B cell (primary cell): ENCODE results near the gene GRIA3. TPM values are rescaled to one million over a fixed set of nuclear protein-coding genes. Genes with fewer than 3 reads are reported as not detected.

Experiments
- ATAC-seq: fragments of 200-7000 bp; cut with Tn5 transposase; one replicate; pipeline ENCODE4 v1.10.0; 2021; ENCODE audit warnings: low read depth, mild to moderate bottlenecking, moderate number of reproducible peaks, moderate library complexity
- CTCF ChIA-PET: fragments of 350-600 bp; sonication (Branson Sonifier 250); formaldehyde crosslinking; loops from one replicate; lab custom pipeline; 2021; ENCODE audit warnings: antibody characterized with exemption, inconsistent platforms; lab: Charles Lee
- POLR2A ChIA-PET: fragments of 350-600 bp; sonication (Branson Sonifier 250); formaldehyde crosslinking; loops from one replicate; lab custom pipeline; 2021; ENCODE audit warnings: antibody characterized with exemption; lab: Charles Lee
- DNase-seq: peaks from one replicate; pipeline ENCODE4 v3.0.0; 2013
- H2AFZ ChIP-seq: 2 replicates; pipeline ENCODE4 v1.6.1; 2012; ENCODE audit warnings: mild to moderate bottlenecking, low read depth, low read length; ENCODE audit not compliant: insufficient read depth, poor library complexity, severe bottlenecking
- H3K27ac ChIP-seq, 2 donors: 1 replicate in 1 of 2; 2 replicates in 1 of 2; pipeline ENCODE4 v1.5.1; 2012 to 2013; ENCODE audit warnings: low read length in 2 of 2, mild to moderate bottlenecking in 2 of 2, moderate library complexity in 1 of 2
- H3K27me3 ChIP-seq, 4 experiments: fragments of 200-600 bp in 1 of 4; sonication (generic) in 1 of 4; replicated peaks in 1 of 4; 1 replicate in 2 of 4; 2 replicates in 2 of 4; pipeline versions ENCODE4 v1.6.1 to v1.7.0; 2013 to 2016; ENCODE audit warnings: low read length in 3 of 4, mild to moderate bottlenecking in 2 of 4, mixed read lengths in 1 of 4, moderate library complexity in 1 of 4; ENCODE audit not compliant: insufficient read depth in 4 of 4, control insufficient read depth in 3 of 4; ENCODE audit errors: control extremely low read depth in 1 of 4
- H3K36me3 ChIP-seq, 2 experiments: replicated peaks in 1 of 2; 1 replicate in 1 of 2; 2 replicates in 1 of 2; pipeline versions ENCODE4 v1.6.1 to v1.7.1; 2013; ENCODE audit warnings: low read length in 1 of 2; ENCODE audit not compliant: insufficient read depth in 2 of 2, control insufficient read depth in 1 of 2; ENCODE audit errors: control extremely low read depth in 1 of 2, extremely low read depth in 1 of 2
- H3K4me1 ChIP-seq, 2 donors: fragments of 200-600 bp in 1 of 2; sonication (generic) in 1 of 2; 1 replicate in 1 of 2; 2 replicates in 1 of 2; pipeline versions ENCODE4 v1.5.1 to v1.6.1; 2013 to 2017; ENCODE audit warnings: low read length in 2 of 2; ENCODE audit not compliant: control insufficient read depth in 2 of 2, insufficient read depth in 2 of 2
- H3K4me2 ChIP-seq: replicated peaks from 2 replicates; pipeline ENCODE3; 2012; ENCODE audit warnings: mild to moderate bottlenecking, low read depth, low read length; ENCODE audit not compliant: poor library complexity, severe bottlenecking
- H3K4me3 ChIP-seq, 5 experiments: fragments of 200-600 bp in 1 of 5; sonication (generic) in 1 of 5; 1 replicate in 3 of 5; 2 replicates in 2 of 5; pipeline versions ENCODE4 v1.5.1 to v1.7.0; 2011 to 2016; ENCODE audit warnings: low read length in 4 of 5, mild to moderate bottlenecking in 4 of 5, low read depth in 2 of 5, control low read depth in 1 of 5, moderate library complexity in 1 of 5; ENCODE audit not compliant: insufficient read depth in 1 of 5; ENCODE audit errors: control extremely low read depth in 1 of 5, extremely low read depth in 1 of 5
- H3K79me2 ChIP-seq: fragments of 200-600 bp; sonication (generic); one replicate; pipeline ENCODE4 v1.6.0; 2016; ENCODE audit warnings: low read length; ENCODE audit not compliant: control insufficient read depth, insufficient read depth
- H3K9ac ChIP-seq: fragments of 200-600 bp; sonication (generic); 2 replicates; pipeline ENCODE4 v1.6.1; 2017; ENCODE audit warnings: mild to moderate bottlenecking, low read length, moderate library complexity
- H3K9me3 ChIP-seq, 3 donors: one replicate each; pipeline versions ENCODE4 v1.6.1 to v1.7.1; 2013; ENCODE audit warnings: low read length in 2 of 3; ENCODE audit not compliant: control insufficient read depth in 2 of 3, insufficient read depth in 1 of 3; ENCODE audit errors: control extremely low read depth in 1 of 3
- H4K20me1 ChIP-seq: 2 replicates; pipeline ENCODE4 v1.6.0; 2012; ENCODE audit warnings: mild to moderate bottlenecking, low read length; ENCODE audit not compliant: insufficient read depth, control insufficient read depth, poor library complexity, severe bottlenecking
- H3K27ac Mint-ChIP-seq: one replicate; pipeline ENCODE4 v1.8.0; 2021; ENCODE audit warnings: mixed read lengths
- H3K27me3 Mint-ChIP-seq: one replicate; pipeline ENCODE4 v1.8.0; 2021; ENCODE audit warnings: mixed read lengths
- H3K4me1 Mint-ChIP-seq: one replicate; pipeline ENCODE4 v1.8.0; 2021; ENCODE audit warnings: mixed read lengths
- H3K4me3 Mint-ChIP-seq: one replicate; pipeline ENCODE4 v1.8.0; 2021; ENCODE audit warnings: mixed read lengths
- H3K9me3 Mint-ChIP-seq: one replicate; pipeline ENCODE4 v1.8.0; 2022; ENCODE audit warnings: mixed read lengths; ENCODE audit not compliant: insufficient read depth
- CTCF ChIP-seq: fragments of 200-600 bp; IDR thresholded peaks from one replicate; pipeline ENCODE4 v1.8.0; 2022; ENCODE audit warnings: antibody characterized with exemption, mild to moderate bottlenecking
- EZH2 ChIP-seq: IDR thresholded peaks from 2 replicates; pipeline ENCODE4 v1.6.1; 2012; ENCODE audit warnings: borderline replicate concordance, low read depth, mild to moderate bottlenecking, moderate library complexity, low read length; ENCODE audit not compliant: insufficient read depth, poor library complexity, severe bottlenecking
- WGBS: methylation state at CpG from one replicate; pipeline ENCODE4 v1.1.5; 2013; ENCODE audit warnings: missing lambda C conversion rate; ENCODE audit not compliant: insufficient coverage; 5-methylcytosine and 5-hydroxymethylcytosine counted together
- intact Hi-C: fragments of 100-400 bp; cut with micrococcal nuclease; formaldehyde crosslinking; loops from one replicate; pipeline ENCODE4 v1.10.0; 2022
- polyA plus RNA-seq: library from polyadenylated mRNA; depleted of rRNA; stranded (reverse); fragments of >200 nt; gene quantifications from 2 replicates; pipeline ENCODE4 v1.2.3, GENCODE V29; 2012
- total RNA-seq, 2 donors: library from RNA; stranded (reverse); fragments of 120-200 nt in 1 of 2; gene quantifications; 1 replicate in 1 of 2; 2 replicates in 1 of 2; pipeline versions ENCODE4 v1.2.3 to v1.2.4, GENCODE V29; 2013 to 2022

GRIA3 gene
- total and polyA plus RNA-seq, 2 donors (not counting 1 experiment from before 2014, with no cell fraction given), result not detected

GRCh38 chrX:123310112-123310511, 126.0 kb downstream of the GRIA3 start:
- no peaks in the 10 kb centered on the region for H4K20me1 ChIP-seq
- TF ChIP-seq EZH2 (no peak), CTCF (no peak)
- no peak overlapping the region for H3K4me2 ChIP-seq
- ATAC-seq (no peak), DNase-seq (no peak)
- H3K36me3 ChIP-seq, result no peaks in the 10 kb centered on the region
- Mint-ChIP-seq H3K27ac (no peak overlapping the region), H3K27me3 (no peaks in the 10 kb centered on the region), H3K4me1 (no peaks in the 10 kb centered on the region), H3K9me3 (no peaks in the 10 kb centered on the region), H3K4me3 (no peak overlapping the region)
- no peak overlapping the region for H3K9ac ChIP-seq
- no peaks in the 10 kb centered on the region for H3K9me3 ChIP-seq
- ChIA-PET CTCF (no interaction called here), POLR2A (no interaction called here)
- H3K27ac ChIP-seq, result no peak overlapping the region
- H2AFZ ChIP-seq, result no peak overlapping the region
- H3K27me3 ChIP-seq, result no peaks in the 10 kb centered on the region
- no peaks in the 10 kb centered on the region for H3K4me1 ChIP-seq
- no peaks in the 10 kb centered on the region for H3K79me2 ChIP-seq
- intact Hi-C loops, result no loop called here
- H3K4me3 ChIP-seq, result no peak overlapping the region

GRCh38 chrX:123311486-123311885, 127.4 kb downstream of the GRIA3 start:
- Histone ChIP-seq H3K4me1 (no peaks in the 10 kb centered on the region), H3K9ac (no peak overlapping the region), H3K4me2 (no peak overlapping the region), H2AFZ (no peak overlapping the region), H3K4me3 (no peak overlapping the region), H3K27ac (no peak overlapping the region), H3K36me3 (no peaks in the 10 kb centered on the region), H3K79me2 (no peaks in the 10 kb centered on the region), H3K9me3 (no peaks in the 10 kb centered on the region), H3K27me3 (no peaks in the 10 kb centered on the region), H4K20me1 (no peaks in the 10 kb centered on the region)
- TF ChIP-seq CTCF (no peak), EZH2 (no peak)
- no peaks in the 10 kb centered on the region for H3K27me3 Mint-ChIP-seq
- DNase-seq (no peak), ATAC-seq (no peak)
- H3K27ac Mint-ChIP-seq, result no peak overlapping the region
- CTCF ChIA-PET, result no interaction called here
- POLR2A ChIA-PET, result no interaction called here
- no peak overlapping the region for H3K4me3 Mint-ChIP-seq
- intact Hi-C loops, result no loop called here
- WGBS, result no CpG with 5 or more reads among the region's 1 CpG
- no peaks in the 10 kb centered on the region for H3K4me1 Mint-ChIP-seq
- H3K9me3 Mint-ChIP-seq, result no peaks in the 10 kb centered on the region
